Gastrocnemius medialis (tissue), 4 donors: ENCODE data around the gene ARFGEF3. TPM values are rescaled to one million over a fixed set of nuclear protein-coding genes. Genes with fewer than 3 reads are reported as not detected.

Source experiments
- ATAC-seq, 2 donors: fragments of 150-250 bp; one replicate each; pipeline ENCODE4 v1.9.1; 2016
- DNase-seq, 2 donors: peaks; one replicate each; pipeline ENCODE4 v3.0.0-alpha.2; 2019
- H3K27ac ChIP-seq, 4 donors: fragments of 200-600 bp; sonication (generic); 1 replicate in 1 of 4; 2 replicates in 3 of 4; pipeline ENCODE4 v1.5.1; 2016 to 2018; ENCODE audit warnings: mild to moderate bottlenecking in 2 of 4, moderate library complexity in 1 of 4
- H3K27me3 ChIP-seq, 3 donors: fragments of 200-600 bp; sonication (generic) in 2 of 3; 1 replicate in 1 of 3; 2 replicates in 2 of 3; pipeline versions ENCODE4 v1.5.1 to v1.6.0; 2016 to 2019; ENCODE audit warnings: mild to moderate bottlenecking in 1 of 3, moderate library complexity in 1 of 3
- H3K36me3 ChIP-seq, 2 donors: fragments of 200-600 bp; sonication (generic) in 1 of 2; one replicate each; pipeline ENCODE4 v1.5.1; 2017 to 2018
- H3K4me1 ChIP-seq, 2 donors: fragments of 200-600 bp; sonication (generic) in 1 of 2; one replicate each; pipeline ENCODE4 v1.5.1; 2016 to 2017; ENCODE audit warnings: mild to moderate bottlenecking in 2 of 2
- H3K4me3 ChIP-seq, 4 donors: fragments of 200-600 bp; sonication (generic) in 3 of 4; 1 replicate in 1 of 4; 2 replicates in 3 of 4; pipeline ENCODE4 v1.5.1; 2016 to 2019; ENCODE audit warnings: mild to moderate bottlenecking in 2 of 4
- H3K9me3 ChIP-seq, 3 donors: fragments of 200-600 bp; sonication (generic) in 2 of 3; 1 replicate in 1 of 3; 2 replicates in 2 of 3; pipeline ENCODE4 v1.5.1; 2016 to 2019
- POLR2A ChIP-seq, 2 donors: fragments of 450-650 bp; IDR thresholded peaks; one replicate each; pipeline ENCODE4 v1.6.1; 2017; ENCODE audit warnings: antibody characterized with exemption in 2 of 2, mild to moderate bottlenecking in 2 of 2, moderate library complexity in 2 of 2
- in situ Hi-C, 4 donors: fragments of 200-750 bp; cut with MboI; loops; one replicate each; pipeline versions ENCODE4 v1.15.0 to v1.8.0; 2017; ENCODE audit warnings: low sequenced_read_pairs in 4 of 4
- intact Hi-C: fragments of 100-400 bp; cut with DNase I; formaldehyde crosslinking; loops from one replicate; pipeline ENCODE4 v1.15.1; 2023; ENCODE audit warnings: low total_unique reads
- total RNA-seq, 4 donors: library from RNA; depleted of rRNA; stranded (reverse); fragments of >200 nt; gene quantifications; one replicate each; pipeline versions ENCODE4 v1.1.0 to v1.2.3, GENCODE V29; 2016
- TF ChIP-seq, protein P1 (sequence below), 5 experiments: fragments of 450-650 bp in 3 of 5; fragments of 200-600 bp in 2 of 5; sonication (generic) in 2 of 5; IDR thresholded peaks in 4 of 5; conservative IDR thresholded peaks in 1 of 5; 1 replicate in 4 of 5; 2 replicates in 1 of 5; pipeline ENCODE4 v1.5.1; 2016 to 2019; ENCODE audit warnings: antibody characterized with exemption in 5 of 5, mild to moderate bottlenecking in 3 of 5, moderate library complexity in 3 of 5

The ARFGEF3 gene
- total RNA-seq, 4 donors from 2014 or later = 0.40 to 0.78 (median 0.52) TPM

DNA sequence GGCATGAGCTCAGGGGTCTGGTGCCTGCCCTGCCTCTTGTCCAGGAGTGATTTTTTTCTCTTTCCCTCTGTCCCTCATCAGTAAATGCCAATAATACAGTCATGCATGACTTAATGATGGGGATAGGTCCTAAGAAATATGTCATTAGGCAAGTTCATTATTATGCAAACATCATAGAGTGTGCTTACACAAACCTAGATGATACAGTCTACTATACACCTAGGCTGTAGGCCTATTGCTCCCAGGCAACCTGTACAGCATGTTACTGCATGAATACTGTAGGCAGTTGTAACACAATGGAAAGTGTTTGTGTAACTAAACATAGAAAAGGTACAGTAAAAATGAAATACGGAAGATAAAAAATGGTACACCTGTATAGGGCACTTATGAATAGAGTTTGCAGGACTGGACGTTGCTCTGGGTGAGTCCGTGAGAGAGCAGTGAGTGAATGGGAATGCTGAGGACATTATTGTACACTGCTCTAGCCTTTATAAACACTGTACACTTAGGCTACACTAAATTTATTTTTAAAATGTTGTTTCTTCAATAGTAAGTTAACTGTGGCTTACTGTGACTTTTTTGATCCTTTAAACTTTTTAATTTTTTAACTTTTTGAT is 34.5 kb downstream of the ARFGEF3 start:
- Histone ChIP-seq H3K9me3 (no peaks in the 10 kb centered on the region), H3K4me3 (no peak overlapping the region), H3K36me3 (no peaks in the 10 kb centered on the region), H3K27me3 (no peaks in the 10 kb centered on the region), H3K4me1 (no peaks in the 10 kb centered on the region), H3K27ac (no peak overlapping the region)
- TF ChIP-seq, protein P1, sequence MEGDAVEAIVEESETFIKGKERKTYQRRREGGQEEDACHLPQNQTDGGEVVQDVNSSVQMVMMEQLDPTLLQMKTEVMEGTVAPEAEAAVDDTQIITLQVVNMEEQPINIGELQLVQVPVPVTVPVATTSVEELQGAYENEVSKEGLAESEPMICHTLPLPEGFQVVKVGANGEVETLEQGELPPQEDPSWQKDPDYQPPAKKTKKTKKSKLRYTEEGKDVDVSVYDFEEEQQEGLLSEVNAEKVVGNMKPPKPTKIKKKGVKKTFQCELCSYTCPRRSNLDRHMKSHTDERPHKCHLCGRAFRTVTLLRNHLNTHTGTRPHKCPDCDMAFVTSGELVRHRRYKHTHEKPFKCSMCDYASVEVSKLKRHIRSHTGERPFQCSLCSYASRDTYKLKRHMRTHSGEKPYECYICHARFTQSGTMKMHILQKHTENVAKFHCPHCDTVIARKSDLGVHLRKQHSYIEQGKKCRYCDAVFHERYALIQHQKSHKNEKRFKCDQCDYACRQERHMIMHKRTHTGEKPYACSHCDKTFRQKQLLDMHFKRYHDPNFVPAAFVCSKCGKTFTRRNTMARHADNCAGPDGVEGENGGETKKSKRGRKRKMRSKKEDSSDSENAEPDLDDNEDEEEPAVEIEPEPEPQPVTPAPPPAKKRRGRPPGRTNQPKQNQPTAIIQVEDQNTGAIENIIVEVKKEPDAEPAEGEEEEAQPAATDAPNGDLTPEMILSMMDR (IDR thresholded peaks at IDR 0.05 in 4 of 5, conservative IDR thresholded peaks at IDR 0.05 in 1 of 5) = no peak
- TF ChIP-seq POLR2A (IDR thresholded peaks at IDR 0.05) = no peak
- intact Hi-C loops (no loop called here), in situ Hi-C loops (no loop called here)
- no peak for ATAC-seq
- DNase-seq = no peak

DNA sequence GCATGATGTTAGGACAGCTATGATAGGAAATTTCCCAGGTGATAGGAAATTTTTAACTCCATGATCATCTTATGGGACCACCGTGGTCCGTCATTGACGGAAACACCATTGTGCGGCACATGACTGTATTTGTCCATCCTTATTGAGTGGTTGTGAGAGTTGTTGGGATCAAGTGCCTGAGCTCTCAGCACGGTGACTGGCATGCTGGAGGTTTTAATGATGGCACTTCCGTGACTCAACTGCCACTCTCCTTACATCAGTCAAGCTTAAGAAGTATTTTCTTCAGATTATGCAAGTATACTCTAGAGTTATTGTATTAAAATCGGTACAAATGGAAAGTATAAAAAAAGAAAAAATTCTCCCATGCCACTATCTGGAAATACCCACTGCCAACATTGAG is 35.8 kb downstream of the ARFGEF3 start:
- TF ChIP-seq, protein P1 (IDR thresholded peaks at IDR 0.05 in 4 of 5, conservative IDR thresholded peaks at IDR 0.05 in 1 of 5) = no peak
- TF ChIP-seq POLR2A (IDR thresholded peaks at IDR 0.05) = no peak
- Histone ChIP-seq H3K27ac (no peak overlapping the region), H3K27me3 (no peaks in the 10 kb centered on the region), H3K4me3 (no peak overlapping the region), H3K36me3 (no peaks in the 10 kb centered on the region), H3K9me3 (no peaks in the 10 kb centered on the region), H3K4me1 (no peaks in the 10 kb centered on the region)
- in situ Hi-C loops = no loop called here
- no peak for DNase-seq
- ATAC-seq = no peak
- intact Hi-C loops = no loop called here

DNA sequence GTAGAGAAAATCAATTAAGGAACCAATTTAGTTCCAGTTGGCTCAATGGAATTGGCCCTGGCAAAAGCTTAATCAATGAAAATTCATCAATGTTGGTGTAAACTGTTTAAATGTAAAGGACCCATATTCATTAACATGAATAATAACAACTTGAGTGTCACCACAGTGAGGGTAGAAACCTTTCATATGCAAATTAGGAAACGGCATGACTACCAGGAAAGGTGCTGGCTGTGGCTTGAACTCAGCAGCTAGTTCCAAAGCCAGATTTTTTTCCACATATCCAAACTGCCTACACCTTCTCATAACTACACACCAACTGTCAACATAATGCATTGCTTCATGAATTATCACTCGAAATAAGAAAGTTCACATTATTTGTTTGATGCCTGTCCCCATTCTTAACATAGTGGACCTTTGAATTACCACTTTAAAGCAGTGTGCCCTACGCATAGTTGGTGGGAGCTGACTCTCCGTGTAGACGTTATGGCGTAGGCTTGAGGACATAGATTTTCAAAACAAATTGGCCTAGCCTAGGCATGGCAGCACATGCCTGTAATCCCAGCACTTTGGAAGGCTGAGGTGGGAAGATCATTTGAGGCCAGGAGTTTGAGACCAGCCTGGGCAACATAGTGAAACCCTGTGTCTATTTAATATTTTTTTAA is 36.8 kb downstream of the ARFGEF3 start:
- in situ Hi-C loops (no loop called here), intact Hi-C loops (no loop called here)
- ATAC-seq = no peak
- H3K4me1 ChIP-seq = no peaks in the 10 kb centered on the region
- H3K36me3 ChIP-seq = no peaks in the 10 kb centered on the region
- no peak for DNase-seq
- TF ChIP-seq, protein P1 (IDR thresholded peaks at IDR 0.05 in 4 of 5, conservative IDR thresholded peaks at IDR 0.05 in 1 of 5) = no peak
- no peak for TF ChIP-seq POLR2A (IDR thresholded peaks at IDR 0.05)
- no peaks in the 10 kb centered on the region for H3K9me3 ChIP-seq
- no peaks in the 10 kb centered on the region for H3K27me3 ChIP-seq
- no peak overlapping the region for H3K27ac ChIP-seq
- no peak overlapping the region for H3K4me3 ChIP-seq

DNA sequence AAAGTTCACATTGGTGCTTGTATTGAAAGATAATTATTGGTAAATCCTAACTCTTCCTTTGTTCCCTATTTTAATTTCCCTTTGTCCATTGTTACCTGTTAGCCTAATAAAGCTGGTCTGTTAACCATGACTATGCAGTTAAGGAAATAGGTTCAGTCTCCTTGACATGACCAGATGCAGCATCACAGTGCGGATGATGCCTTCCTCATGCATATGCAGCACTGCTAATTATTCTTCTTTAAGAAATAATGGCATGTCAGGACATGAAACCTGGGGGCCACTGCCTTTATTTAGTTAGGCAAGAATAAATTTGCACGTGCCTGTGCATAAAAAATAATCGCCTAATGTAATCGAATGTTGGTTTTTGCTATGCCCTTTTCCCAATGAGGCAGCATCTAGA is 40.1 kb downstream of the ARFGEF3 start:
- ATAC-seq (no peak), DNase-seq (no peak)
- peaks cover 4 to 6% of the 10 kb centered on the region in 2 donors for H3K4me1 ChIP-seq
- no peaks in the 10 kb centered on the region for H3K27me3 ChIP-seq
- TF ChIP-seq, protein P1 (IDR thresholded peaks at IDR 0.05 in 4 of 5, conservative IDR thresholded peaks at IDR 0.05 in 1 of 5) = no peak
- no peak for TF ChIP-seq POLR2A (IDR thresholded peaks at IDR 0.05)
- intact Hi-C loops = no loop called here
- H3K4me3 ChIP-seq = no peak overlapping the region
- H3K36me3 ChIP-seq = no peaks in the 10 kb centered on the region
- in situ Hi-C loops = no loop called here
- no peak overlapping the region for H3K27ac ChIP-seq
- H3K9me3 ChIP-seq = no peaks in the 10 kb centered on the region
